Activated T-helper 17 cell treated with anti-CD3 and anti-CD28 coated beads, Interleukin-2, amount 50 U/mL, for 72 hours (primary cell): ENCODE results near the gene CEACAM8. TPM values are rescaled to one million over a fixed set of nuclear protein-coding genes. Genes with fewer than 3 reads are reported as not detected.
"Not testable (repeated sequence)": the region's sequence is repeated elsewhere in the genome, so short reads cannot be mapped to it uniquely, and the experiment has no call there.

Experiments used
- ATAC-seq: fragments of 150-1000 bp; cut with Tn5 transposase; replicated peaks from 2 replicates; pipeline ENCODE4 v1.10.0; 2021; ENCODE audit warnings: mild to moderate bottlenecking, moderate library complexity
- H3K27ac Mint-ChIP-seq: one replicate; pipeline ENCODE4 v1.8.0; 2022; ENCODE audit warnings: mixed read lengths
- H3K27me3 Mint-ChIP-seq: one replicate; pipeline ENCODE4 v1.8.0; 2022; ENCODE audit warnings: mixed read lengths
- H3K36me3 Mint-ChIP-seq: one replicate; pipeline ENCODE4 v1.8.0; 2022; ENCODE audit warnings: low read depth, mild to moderate bottlenecking, mixed read lengths
- H3K4me1 Mint-ChIP-seq: one replicate; pipeline ENCODE4 v1.8.0; 2022; ENCODE audit warnings: mixed read lengths
- H3K4me3 Mint-ChIP-seq: one replicate; pipeline ENCODE4 v1.8.0; 2022; ENCODE audit warnings: mild to moderate bottlenecking, mixed read lengths
- H3K9me3 Mint-ChIP-seq: one replicate; pipeline ENCODE4 v1.8.0; 2022; ENCODE audit warnings: mixed read lengths
- total RNA-seq, 2 donors: library from RNA; stranded (reverse); gene quantifications; one replicate each; pipeline ENCODE4 v1.2.3, GENCODE V29; 2022

Gene CEACAM8
- total RNA-seq, 2 donors from 2014 or later: not detected

DNA sequence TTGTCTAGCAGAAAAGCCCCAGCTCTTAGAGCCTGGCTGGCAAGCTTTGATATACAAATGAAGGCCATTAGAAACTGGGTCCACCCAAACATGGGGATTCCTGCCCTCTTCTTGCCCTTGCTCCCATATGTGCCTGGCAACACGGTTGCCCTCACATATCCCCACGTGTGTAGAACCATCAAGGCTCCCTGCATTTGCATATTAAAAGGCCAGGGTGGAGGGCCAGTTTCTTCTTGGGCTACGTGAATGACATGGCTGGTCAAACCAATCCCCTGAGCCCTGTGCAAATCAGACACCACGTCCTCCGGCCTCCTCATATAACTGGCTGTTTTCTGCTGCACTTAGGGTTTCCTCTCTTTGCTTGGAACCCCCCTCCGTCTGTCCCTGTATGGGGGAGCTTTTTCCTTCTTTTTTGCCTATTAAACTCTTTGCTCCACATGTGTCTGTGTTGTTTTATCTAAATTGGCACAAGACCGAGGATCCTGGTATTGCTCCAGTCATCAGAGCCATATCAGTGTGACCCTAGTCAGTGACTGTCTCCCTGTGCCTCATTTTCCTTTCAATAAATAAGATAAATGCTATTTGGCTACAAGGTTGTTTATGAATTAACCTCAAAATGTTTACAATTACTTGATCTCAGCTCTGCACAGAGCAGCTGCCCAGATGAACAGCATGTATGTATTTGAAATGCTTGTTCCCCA is 36.1 kb downstream of the CEACAM8 start:
- Mint-ChIP-seq H3K36me3 (no peaks in the 10 kb centered on the region), H3K4me1 (peaks cover 5% of the 10 kb centered on the region), H3K9me3 (no peaks in the 10 kb centered on the region), H3K27me3 (peaks cover 27% of the 10 kb centered on the region), H3K4me3 (no peak overlapping the region), H3K27ac (no peak overlapping the region)
- ATAC-seq: no peak

DNA sequence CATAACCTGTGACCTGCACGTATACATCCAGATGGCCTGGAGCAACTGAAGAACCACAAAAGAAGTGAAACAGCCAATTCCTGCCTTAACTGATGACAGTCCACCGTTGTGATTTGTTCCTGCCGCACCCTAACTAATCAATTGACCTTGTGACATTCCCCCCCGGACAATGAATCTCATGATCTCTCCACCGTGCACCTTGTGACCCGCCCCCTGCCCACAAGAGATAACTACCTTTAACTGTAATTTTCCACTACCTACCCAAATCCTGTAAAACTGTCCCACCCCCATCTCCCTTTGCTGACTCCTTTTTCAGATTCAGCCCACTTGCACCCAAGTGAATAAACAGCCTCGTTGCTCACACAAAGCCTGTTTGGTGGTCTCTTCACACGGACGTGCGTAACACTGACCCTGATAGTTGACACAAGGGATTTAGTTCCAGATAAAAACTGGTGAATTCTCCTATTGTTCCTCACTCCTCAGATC is 37.3 kb downstream of the CEACAM8 start:
- H3K27me3 Mint-ChIP-seq: peaks cover 23% of the 10 kb centered on the region
- H3K27ac Mint-ChIP-seq, H3K4me1 Mint-ChIP-seq, ATAC-seq, H3K36me3 Mint-ChIP-seq, H3K9me3 Mint-ChIP-seq, H3K4me3 Mint-ChIP-seq: not testable (repeated sequence)

DNA sequence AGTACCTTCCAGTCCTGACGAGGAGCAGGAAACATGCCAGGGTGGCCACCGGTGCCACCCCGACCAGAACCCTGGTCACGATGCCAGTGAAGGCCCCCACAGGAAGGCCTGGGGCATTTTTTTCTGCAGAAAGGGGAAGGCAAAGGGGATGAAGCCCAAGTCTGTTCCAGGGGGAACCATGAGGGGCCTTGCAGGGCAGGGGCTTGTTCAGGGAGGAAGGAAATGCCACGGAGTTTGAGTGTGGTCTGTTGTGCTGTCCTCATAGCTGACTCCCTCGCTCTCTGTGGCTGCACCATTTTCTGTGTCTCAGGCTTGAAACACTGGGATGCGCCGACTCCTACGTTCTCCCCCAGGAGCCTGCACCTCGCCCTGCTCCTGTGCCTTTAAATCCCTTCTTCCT is 38.9 kb downstream of the CEACAM8 start:
- Mint-ChIP-seq H3K36me3 (no peaks in the 10 kb centered on the region), H3K27ac (no peak overlapping the region), H3K4me1 (no peaks in the 10 kb centered on the region), H3K4me3 (no peak overlapping the region), H3K9me3 (no peaks in the 10 kb centered on the region), H3K27me3 (peaks cover 20% of the 10 kb centered on the region)
- no peak for ATAC-seq

DNA sequence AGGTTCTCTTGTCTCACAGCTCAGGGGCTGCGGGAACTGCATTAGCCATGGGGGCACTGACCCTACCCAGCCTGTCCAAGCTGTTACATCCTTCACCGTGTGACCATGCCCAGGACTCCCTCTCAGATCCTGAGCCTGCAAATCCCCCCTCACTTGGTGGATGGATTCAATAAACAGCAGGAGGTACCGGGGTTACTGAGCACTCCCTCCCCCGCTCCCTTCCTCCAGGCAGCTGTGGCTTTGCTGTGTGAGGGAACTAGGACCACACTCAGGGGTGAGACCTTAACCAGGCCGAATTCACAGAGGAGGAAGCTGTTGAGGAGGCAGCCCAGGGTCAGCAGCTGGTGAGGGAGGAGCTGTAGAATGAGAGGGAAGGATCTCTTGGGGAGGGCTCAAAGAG is 39.4 kb downstream of the CEACAM8 start:
- H3K4me1 Mint-ChIP-seq: no peaks in the 10 kb centered on the region
- no peaks in the 10 kb centered on the region for H3K36me3 Mint-ChIP-seq
- H3K27me3 Mint-ChIP-seq: peaks cover 20% of the 10 kb centered on the region
- H3K4me3 Mint-ChIP-seq: no peak overlapping the region
- no peaks in the 10 kb centered on the region for H3K9me3 Mint-ChIP-seq
- no peak overlapping the region for H3K27ac Mint-ChIP-seq
- ATAC-seq: no peak

DNA sequence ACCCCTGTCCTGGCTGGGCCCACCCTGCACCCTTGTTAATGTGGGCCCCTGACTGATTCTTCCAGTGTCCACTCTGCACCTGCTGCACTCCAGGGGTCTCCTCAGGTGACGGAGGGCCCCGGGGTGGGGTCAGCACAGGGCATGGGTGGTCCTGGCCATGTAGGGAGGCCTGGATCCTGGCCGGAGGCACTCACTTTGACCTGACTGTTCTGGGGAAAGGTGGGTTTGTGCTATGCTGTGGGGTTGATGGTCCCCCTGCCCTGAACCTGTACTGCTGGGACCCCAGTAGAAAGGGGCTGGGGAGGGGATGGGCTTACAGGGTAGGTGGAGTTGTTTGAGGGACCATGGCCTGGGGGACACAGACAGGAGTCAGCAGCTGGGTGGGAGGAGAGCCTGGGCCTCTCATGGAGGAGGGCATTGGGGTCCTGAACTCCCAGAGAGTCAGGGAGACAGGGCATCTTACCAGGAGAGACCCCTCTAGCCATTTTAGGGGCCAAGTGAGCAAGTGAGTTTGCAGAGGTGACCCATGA is 40.6 kb downstream of the CEACAM8 start:
- H3K4me3 Mint-ChIP-seq: no peak overlapping the region
- no peaks in the 10 kb centered on the region for H3K4me1 Mint-ChIP-seq

DNA sequence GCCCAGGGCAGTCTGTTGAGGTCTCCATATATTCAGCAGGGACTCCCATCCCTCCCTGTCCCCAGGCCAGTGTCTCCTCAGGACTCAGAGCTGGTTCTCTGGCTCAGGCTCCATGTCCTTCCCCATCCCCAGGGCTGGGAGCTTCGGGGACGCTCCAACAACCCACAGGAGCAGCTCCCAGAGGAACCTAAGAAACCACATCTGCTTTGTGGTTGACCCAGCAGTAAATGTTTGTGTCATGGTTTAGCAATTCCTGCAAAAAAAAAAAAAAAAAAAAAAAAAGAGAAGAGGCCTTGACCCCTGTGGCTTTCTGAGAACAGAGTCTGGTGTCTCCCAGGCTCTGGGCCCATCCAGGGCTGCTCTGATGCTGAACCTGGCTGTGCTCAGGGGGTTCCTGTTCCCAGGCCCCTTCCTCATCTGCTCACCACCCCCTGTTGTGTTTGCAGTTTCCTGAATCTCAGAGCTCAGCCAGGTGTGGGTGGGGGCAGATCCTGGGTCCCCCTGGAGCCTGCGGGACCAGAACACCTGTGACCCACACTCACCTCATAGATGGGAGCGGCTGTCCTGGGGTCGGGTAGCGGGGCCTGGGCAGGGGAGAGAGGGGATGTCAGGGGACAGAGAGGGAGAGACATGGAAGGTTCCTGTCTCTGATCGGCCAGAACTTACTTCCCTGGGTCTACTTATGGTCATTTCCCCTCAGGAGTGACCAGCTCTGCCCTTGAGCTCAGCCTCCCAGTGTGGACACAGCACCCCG is 41.3 kb downstream of the CEACAM8 start:
- Mint-ChIP-seq H3K9me3 (peaks cover 5% of the 10 kb centered on the region), H3K27me3 (peaks cover 20% of the 10 kb centered on the region), H3K4me1 (no peaks in the 10 kb centered on the region), H3K36me3 (no peaks in the 10 kb centered on the region), H3K4me3 (no peak overlapping the region), H3K27ac (no peak overlapping the region)
- no peak for ATAC-seq

More for the DNA sequence above, 40.6 kb downstream of the CEACAM8 start:
- H3K36me3 Mint-ChIP-seq: no peaks in the 10 kb centered on the region
- peaks cover 20% of the 10 kb centered on the region for H3K27me3 Mint-ChIP-seq
- H3K27ac Mint-ChIP-seq: no peak overlapping the region
- no peak for ATAC-seq
- H3K9me3 Mint-ChIP-seq: peaks cover 5% of the 10 kb centered on the region

DNA sequence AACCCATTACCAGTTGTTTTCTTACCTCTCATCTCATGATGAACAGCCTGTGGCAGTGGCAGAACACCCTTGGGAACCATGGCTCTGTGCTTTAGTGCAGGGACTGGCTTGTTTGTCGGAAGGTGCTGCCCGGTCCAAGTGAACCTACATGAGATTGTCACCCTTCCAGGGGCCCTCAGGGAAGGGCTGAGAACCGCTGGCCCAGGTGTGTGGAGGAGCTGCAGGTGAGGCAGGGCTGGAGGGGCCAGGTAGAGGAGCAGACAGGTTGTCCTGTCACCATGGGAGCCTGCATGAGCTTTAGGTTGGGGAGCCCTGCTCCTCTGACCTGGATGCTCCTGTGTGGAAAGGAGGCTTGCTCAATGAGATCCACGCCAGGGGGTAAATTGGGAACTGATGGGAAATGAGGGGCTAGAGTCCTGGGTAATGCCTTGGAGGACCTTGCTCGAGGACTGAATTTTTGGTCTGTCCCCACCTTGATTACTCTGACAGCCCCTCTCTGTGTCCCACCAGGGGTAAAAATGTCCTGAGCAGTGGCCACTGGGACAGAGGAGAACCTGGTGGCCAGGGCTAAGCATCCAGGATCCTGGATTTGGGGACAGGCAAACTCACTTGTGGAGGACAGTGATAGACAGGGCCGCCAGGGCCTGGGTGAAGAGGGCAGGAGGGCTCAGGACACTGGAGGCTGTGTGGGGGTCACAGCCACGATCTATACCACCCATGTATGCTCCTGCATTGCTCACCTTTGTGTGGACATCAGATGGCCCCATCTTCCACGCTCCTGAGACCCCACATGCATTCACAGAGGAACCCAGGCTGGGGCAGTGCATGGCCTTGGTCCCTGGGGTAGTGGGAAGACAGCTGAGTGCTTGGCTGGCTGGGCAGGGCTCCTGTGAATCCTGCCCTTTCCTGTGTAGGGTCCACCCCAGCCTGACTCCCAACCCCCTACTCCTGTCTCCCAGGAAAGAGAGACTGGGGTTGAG is 42.3 kb downstream of the CEACAM8 start:
- peaks cover 16% of the 10 kb centered on the region for H3K27me3 Mint-ChIP-seq
- H3K9me3 Mint-ChIP-seq: peaks cover 5% of the 10 kb centered on the region
- H3K27ac Mint-ChIP-seq: no peak overlapping the region
- H3K36me3 Mint-ChIP-seq: no peaks in the 10 kb centered on the region
- no peaks in the 10 kb centered on the region for H3K4me1 Mint-ChIP-seq
- no peak for ATAC-seq
- H3K4me3 Mint-ChIP-seq: no peak overlapping the region

DNA sequence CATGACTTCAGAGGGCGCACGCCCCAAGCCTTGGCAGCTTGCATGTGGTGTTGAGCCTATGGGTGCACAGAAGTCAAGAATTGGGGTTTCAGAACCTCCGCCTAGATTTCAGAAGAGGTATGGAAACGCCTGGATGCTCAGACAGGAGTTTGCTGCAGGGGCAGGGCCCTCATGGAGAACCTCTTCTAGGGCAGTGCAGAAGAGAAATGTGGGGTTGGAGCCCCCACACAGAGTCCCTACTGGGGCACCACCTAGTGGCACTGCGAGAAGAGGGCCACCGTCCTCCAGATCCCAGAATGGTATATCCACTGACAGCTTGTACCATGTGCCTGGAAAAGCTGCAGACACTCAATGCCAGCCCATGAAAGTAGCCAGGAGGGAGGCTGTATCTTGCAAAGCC is 44.2 kb downstream of the CEACAM8 start:
- H3K9me3 Mint-ChIP-seq, H3K4me1 Mint-ChIP-seq, H3K36me3 Mint-ChIP-seq, H3K27ac Mint-ChIP-seq, H3K27me3 Mint-ChIP-seq, ATAC-seq, H3K4me3 Mint-ChIP-seq: not testable (repeated sequence)

DNA sequence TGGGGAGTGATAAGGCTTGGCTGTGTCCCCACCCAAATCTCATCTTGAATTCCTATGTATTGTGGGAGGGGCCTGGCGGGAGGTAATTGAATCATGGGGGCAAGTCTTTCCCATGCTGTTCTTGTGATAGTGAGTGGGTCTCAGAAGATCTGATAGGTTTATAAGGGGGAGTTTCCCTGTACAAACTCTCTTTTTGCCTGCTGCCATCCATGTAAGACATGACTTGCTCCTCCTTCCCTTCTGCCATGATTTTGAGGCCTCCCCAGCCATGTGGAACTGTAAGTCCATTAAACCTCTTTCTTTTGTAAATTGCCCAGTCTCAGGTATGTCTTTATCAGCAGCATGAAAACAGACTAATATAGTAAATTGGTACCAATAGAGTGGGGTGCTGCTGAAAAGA is 45.7 kb downstream of the CEACAM8 start:
- not testable (repeated sequence) for H3K27ac Mint-ChIP-seq, H3K4me1 Mint-ChIP-seq, H3K27me3 Mint-ChIP-seq, H3K36me3 Mint-ChIP-seq, ATAC-seq, H3K4me3 Mint-ChIP-seq, H3K9me3 Mint-ChIP-seq

DNA sequence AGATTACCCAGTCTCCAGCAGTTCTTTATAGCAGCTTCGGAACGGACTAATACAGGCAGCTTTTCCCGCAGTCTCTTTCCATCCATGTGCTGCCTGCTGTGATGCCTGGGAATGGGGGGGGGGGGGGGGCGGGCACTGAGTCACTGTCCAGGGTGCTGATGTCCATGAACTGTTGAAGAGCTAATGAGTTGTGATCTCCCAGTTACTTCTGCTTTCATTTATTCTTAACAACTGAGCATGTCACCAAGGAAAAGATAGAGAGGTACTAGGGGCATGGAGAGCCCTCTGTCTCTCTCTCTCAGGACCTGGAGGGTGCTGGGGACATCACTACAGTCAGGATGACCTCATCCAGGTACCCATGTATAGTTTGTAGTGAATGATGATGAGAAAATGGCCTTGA is 46.2 kb downstream of the CEACAM8 start:
- Mint-ChIP-seq H3K27me3 (no peaks in the 10 kb centered on the region), H3K36me3 (no peaks in the 10 kb centered on the region), H3K4me1 (no peaks in the 10 kb centered on the region), H3K4me3 (no peak overlapping the region), H3K9me3 (peaks cover 5% of the 10 kb centered on the region), H3K27ac (no peak overlapping the region)
- ATAC-seq: no peak

DNA sequence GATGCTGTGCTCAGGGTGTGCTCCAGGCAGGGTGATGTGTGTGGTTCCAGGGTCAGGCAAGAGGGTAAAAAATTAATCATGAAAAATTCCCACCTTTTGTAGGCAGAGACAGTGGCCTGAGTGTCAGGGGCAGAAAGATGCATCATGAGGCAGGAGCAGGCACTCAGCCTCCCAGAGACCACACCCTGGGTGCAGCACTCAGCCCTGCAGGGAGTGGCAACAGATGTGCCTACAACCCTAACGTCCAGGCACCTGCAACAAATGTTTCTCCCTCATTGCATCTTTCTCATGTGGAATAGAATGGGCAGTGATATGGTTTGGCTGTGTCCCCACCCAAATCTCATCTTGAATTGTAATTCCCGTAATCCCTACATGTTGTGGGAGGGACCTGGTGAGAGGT is 46.8 kb downstream of the CEACAM8 start:
- Mint-ChIP-seq H3K27me3 (no peaks in the 10 kb centered on the region), H3K4me1 (no peaks in the 10 kb centered on the region), H3K36me3 (no peaks in the 10 kb centered on the region), H3K4me3 (no peak overlapping the region), H3K27ac (no peak overlapping the region), H3K9me3 (peaks cover 5% of the 10 kb centered on the region)
- ATAC-seq: no peak

DNA sequence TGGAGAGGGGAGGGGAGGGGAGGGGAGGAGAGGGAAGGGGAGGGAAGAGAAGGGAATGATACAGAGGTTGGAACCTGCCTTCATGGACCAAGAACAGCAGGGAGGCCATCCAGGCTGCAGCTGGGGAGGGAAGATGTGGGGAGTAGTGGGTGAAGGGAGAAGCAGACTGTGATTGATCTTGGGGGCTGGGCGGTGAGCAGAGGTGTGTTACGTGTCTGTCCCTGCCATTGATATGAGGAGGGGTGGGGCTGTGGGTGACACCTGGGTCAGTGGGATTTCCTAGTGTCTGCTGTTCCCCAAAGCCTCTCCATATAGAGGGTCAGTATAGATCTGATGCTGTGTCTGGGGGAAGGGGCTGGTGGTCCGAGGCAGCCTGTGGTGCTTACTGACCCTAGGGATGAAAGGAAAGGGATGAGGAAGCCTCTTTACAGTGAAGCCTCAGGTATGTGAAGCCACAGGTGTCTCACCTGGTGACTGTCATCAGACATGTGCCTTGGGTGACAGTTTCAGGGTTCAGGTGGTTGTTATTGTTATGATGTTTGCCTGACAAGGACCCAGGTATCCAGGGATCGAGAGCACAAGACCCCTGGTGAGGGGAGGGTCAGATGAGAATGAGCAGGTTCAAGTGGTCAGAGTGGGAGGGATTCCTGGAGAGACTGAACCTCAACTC is 47.8 kb downstream of the CEACAM8 start:
- H3K4me1 Mint-ChIP-seq: no peaks in the 10 kb centered on the region
- H3K27ac Mint-ChIP-seq: no peak overlapping the region
- ATAC-seq: no peak
- H3K36me3 Mint-ChIP-seq: no peaks in the 10 kb centered on the region
- H3K9me3 Mint-ChIP-seq: peaks cover 5% of the 10 kb centered on the region
- no peaks in the 10 kb centered on the region for H3K27me3 Mint-ChIP-seq
- H3K4me3 Mint-ChIP-seq: no peak overlapping the region

DNA sequence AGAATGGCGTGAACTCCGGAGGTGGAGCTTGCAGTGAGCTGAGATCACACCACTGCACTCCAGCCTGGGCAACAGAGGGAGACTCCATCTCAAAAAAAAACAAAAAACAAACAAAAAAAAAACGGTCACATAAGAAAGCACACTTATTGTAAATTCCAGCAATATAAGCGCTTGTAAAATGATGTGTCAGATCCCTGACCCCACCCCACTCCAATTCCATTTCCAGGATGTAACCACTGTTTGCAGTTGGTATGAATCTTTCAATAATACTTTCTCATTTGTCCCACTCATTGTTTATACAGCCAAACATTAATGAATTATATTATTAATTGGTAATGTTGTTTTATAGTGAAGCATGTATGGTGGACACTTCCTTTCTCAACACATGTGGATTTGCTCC is 50.6 kb downstream of the CEACAM8 start:
- Mint-ChIP-seq H3K4me3 (no peak overlapping the region), H3K36me3 (no peaks in the 10 kb centered on the region)
- no peak for ATAC-seq

DNA sequence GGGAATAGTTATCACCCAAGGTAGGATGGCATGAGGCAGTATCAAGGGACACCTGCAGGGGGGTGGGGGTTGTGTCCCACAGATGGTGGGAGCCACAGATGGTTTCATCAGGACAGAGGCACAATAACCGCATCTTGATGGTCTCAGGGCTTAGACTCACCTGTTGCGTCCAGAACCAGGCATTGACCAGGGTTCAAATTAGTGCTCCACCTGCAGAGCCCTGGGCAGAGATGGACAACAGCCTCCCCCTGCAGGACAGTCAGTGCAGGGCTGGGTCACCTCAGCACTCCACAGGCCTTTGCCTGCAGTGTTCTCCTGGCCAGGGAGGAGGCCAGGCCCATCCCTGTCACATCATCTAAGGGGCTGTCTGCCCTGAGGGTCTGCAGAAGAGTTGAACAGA is 51.9 kb downstream of the CEACAM8 start:
- ATAC-seq: no peak
- H3K4me3 Mint-ChIP-seq: no peak overlapping the region
- no peaks in the 10 kb centered on the region for H3K36me3 Mint-ChIP-seq
- no peaks in the 10 kb centered on the region for H3K4me1 Mint-ChIP-seq
- no peaks in the 10 kb centered on the region for H3K27me3 Mint-ChIP-seq
- H3K27ac Mint-ChIP-seq: no peak overlapping the region
- no peaks in the 10 kb centered on the region for H3K9me3 Mint-ChIP-seq

More for the DNA sequence above, 50.6 kb downstream of the CEACAM8 start:
- no peak overlapping the region for H3K27ac Mint-ChIP-seq
- no peaks in the 10 kb centered on the region for H3K4me1 Mint-ChIP-seq
- H3K27me3 Mint-ChIP-seq: no peaks in the 10 kb centered on the region
- H3K9me3 Mint-ChIP-seq: peaks cover under 1% of the 10 kb centered on the region
